DMS 273 treated with DMSO at 0.1 percent for 48 hours (cell line): ENCODE measurements around the gene CDC6.

ENCODE experiments used
- DNase-seq: peaks from one replicate; lab custom pipeline; 2025; lab: John Stamatoyannopoulos, UW

The CDC6 gene

DNA sequence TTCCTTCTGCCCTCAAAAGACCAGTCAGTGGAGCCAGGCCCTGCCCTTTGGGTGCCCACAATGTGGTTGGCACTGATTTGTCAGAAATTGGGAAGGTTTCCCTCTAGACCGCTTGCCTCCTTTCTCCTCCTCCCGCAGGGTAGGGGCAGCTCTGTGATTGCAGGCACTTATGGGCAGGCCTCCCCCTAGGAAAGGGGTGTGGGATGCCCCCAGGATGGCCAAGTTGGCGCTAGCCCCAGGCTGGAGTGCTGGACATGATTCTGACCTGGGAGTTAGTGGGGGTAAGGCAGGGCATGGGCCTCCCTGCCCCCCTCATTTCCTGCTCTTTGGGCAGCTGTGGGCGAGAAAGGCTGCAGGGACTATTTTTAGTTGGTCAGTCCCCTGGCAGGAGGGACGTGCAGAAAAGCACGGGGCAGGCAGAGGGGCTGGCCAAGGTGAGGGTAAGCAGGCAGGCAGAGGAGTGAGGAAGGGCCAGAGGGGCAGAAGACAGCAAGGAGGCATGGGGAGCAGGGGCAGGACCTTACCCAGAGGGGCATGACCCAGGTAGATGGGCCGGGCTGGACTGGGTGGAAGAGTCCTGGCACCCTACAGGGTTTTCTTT is 24.6 kb downstream of the CDC6 start:
- no peak for DNase-seq

DNA sequence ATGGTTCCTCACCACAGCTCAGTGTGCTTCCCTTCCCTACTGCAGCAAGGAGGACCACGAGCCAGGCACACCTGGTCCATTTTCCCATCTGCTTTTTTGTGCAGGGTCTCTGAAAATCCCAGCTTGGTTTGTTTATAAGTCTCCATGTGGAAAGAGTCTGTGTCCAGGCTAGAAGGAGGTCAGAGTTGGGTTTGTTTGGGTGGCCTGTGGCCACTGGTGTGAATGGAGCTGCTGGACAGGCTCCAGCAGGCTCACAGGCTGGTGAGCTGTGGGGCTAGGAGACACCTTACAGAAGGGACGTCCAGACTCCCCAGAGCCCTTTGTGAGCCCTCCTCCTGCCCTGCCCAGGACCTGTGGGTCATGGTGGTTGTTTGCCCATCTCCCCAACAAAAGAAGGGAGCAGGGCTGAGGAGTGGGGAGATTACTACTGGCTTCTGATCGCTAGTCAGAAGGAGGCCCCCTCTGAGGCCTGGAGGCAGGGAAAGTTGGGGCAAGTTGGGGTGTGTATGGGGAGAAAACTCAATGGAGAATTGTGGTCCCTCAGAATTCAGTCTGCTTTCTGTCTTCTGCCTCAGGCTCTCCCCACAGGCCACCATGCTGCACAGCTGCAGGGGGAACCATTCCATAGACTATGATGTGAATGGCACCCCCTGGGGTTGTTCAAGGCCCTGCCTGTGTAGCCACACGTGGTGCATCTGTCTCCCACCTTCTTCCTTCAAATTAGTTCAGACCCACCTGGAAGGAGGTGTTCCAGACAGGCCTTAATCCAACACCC is 25.4 kb downstream of the CDC6 start:
- DNase-seq: no peak

DNA sequence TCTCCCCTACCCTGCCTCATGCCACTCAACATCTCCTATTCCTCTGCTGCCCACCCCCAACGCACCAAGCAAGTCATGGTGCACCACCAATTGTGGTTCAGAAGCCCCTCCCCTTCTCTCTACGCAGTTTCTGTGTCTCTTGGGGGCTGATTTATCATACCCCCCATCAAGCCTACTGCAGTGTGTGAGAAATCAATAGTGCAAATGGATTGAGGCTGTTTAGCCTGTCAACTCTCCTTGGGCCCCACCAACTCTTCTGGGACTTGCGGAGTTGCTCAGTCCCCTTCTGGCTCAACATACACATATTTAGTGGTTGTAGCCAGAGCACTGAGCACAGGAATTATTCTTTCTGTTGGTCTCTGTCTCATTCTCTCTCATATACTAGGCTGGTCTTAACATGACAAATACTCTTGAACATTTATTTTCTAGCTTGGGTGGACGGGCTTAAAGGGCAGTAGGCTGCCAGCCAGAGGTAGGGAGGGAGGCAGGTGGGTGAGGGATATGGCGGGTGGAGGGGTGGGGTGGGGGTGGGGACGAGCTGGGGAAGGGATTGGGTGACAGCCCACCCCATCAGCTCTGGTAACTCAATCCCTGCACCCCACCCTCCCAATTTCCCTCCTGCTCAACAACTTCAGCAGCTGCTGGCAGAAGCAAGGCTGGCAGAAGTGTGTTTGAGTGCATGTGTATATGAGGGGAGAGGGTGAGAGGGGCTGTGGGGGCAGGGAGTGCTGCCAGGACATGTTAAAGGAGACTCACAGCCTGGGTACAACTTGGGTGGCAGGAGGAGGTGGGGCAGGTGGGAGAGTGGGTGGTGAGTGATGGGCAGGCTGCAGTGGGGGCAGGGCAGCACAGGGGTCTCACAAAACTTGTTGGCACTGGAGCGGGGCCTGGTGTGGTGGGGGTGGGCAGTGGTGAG is 26.2 kb downstream of the CDC6 start:
- DNase-seq: peak; percentile 61

DNA sequence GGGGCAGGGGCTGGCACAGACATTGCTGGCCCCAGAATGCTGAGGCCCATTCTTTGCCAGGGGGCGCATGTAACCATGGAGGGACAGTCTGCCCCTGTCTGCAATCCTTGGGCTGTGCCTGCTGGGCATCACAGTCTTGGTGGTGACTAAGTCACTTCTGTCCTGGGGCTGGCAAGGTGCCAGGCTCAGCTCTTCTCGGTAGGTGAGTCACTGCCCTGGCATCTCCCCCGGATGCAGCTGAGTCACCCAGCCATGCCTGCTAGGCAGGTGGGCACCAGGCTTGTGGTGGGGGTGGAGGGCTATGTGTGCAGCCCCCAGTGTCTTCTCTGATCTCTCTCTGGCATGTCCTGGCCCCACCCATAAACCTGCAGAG is 26.9 kb downstream of the CDC6 start:
- DNase-seq: peak; percentile 63

DNA sequence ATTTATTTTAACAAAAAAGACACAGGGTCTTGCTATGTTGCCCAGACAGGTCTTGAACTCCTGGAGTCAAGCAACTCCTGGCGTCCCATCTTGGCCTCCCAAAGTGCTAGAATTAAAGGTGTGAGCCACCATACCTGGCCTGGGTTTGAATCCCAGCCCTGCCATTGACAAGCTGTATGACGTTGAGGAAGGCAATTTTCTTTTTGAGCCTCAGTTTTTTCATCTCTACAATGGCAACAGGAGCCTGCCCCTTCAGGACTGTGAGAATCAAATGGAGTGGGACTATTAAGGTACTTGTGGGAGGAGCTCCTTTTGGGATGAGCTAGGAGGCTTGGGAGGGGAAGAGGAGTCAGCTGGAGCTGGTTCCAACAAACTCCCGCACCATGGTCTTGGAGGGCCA is 27.5 kb downstream of the CDC6 start:
- DNase-seq: no peak

DNA sequence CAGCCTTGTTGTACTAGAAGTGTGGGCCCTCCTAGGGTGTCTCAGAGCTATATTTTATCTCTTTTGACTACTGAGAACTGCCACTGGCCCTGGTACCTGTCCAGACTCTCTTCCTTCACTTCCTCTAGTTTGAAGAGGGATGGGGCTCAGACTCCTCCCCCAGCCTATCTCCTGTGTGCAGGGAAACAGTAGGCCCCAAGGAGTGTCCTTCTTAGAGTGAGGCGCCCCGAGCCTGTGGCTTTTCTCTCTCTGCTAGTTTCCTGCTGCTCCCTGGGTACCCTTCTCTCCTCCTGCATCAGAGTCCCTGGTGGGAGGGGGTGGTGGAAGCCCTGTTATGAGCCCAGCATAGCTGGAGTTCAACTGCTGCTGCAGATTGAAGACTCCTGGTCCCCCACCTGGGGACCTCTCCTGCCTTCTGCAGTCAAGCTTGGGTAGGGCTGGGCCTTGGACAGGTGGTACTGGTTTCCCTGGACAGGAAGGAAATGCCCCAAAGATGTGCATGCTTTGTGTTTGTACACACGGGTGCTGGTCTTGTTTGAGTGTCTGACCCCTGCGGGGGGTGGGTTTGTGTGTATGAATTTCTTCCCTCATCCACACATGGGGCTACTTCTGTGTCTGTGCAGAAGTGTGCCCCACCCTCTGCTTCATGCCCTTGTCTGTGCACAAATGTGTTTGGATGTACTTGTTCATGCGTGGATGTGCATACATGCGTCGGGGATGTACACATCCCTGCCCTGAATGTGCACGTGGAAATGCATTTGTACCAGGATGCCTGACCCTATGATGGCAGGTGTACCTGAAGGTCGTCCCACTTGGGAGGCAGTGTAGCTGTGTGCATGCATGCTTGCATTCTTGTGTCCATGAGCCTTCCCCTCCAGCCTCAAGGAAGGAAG is 28.2 kb downstream of the CDC6 start:
- DNase-seq: no peak

DNA sequence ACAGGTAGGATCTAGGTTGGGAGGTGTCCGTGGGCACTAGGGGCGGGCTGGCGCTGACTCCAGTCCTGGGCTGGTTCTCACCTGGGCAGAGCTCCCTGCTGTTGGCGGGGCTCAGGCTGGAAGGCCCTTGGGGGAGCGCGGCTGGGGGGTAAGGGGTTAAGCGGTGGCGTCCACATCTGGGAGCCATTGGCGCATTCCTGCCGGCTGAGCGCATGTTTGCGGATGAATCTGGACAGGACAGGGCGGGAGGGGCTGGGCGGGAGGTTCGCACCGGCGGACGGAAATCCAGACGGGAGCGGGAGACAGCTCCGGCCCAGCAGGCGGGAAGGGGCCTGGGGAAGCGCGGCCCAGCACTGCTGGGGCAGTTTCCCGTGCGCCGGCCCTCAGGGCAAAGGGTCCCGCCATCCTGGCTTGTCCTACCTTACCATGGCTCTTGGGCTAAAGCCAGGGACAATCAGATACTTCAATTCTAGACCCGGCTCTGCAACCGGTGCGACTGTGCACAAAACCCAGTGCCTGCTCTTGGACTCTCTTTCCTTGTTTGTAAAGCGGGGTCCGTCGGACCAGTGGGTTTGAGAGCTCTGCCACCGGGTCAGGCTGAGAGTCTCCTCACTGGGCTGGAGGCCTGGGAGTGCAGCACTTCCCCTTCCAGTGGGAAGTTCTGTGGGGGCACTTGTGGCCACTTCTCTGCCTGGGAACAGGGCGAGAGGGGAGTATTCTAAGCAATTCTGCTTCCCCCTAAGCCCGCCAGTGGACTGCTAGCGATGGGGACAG is 29.1 kb downstream of the CDC6 start:
- no peak for DNase-seq

DNA sequence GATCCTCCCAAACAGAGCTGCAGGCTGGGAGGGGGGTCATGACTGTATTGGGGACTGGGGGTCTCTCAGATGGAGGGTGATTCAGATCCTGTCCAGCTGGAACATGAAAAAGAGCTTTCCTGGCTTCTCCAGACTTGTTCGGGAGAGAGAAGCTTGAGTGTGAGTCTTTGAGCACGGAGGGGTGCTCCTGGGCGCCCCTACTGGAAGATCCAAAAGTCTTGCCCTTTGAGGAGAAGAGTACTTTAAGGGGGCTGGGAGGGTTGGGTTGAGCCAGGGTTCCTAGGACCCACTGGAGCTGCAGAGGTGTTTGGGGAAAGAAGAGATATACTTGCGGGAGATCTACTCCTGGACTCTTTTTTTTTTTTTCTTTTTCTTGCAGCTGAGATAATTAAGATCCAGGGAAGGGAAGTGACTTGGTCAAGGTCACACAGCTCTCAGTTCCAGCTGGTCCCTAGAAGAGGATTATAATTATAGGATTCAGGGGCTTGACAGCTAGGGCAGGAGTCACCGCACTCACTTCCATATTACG is 29.7 kb downstream of the CDC6 start:
- DNase-seq: peak; percentile 53

DNA sequence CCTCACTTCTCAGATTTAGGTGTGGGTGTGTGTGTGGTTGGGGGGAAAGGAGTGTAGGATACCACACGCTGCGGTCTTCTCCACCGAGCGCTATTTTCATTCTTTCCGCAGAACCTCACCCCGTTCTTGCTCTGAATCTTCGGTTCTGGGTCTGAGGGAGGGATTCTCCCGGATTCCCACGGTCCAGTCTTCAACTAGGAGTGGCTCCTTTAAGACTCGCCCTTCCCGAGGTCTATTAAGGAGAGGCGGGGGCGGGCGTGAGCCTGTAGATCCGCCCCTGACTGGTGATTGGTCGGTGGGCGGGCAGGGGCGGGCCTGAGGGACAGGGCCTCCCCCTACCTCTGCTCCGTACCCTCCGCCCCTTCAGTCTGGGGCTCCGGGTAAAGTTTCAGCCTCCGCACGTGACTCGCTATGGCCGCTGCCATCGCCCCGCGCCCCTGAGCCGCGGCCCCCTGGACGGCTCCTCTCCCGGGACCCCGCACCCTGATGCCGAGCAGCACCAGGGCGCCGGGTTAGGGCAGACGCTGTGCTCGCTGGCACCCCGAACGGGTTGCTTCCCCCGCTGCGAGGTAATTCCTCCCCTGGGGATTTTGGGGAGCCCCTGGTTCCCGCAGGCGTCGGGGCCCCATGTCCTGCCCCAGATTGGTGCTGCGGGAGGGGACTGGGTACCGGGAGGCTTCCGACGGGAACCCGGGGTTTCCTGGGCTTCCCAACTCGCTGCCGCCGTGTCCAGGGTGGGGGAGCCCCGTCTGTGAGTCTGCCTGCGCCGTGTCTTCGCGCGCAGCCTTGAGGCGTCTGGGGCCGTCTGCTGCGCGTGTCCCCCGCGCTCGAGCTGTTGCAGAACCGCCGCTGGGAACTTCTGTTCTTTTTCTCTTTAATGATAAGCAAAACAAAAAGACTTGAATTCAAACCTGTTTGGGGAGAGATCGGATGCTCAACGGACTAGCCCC is 30.5 kb downstream of the CDC6 start:
- DNase-seq: peak; percentile 89

DNA sequence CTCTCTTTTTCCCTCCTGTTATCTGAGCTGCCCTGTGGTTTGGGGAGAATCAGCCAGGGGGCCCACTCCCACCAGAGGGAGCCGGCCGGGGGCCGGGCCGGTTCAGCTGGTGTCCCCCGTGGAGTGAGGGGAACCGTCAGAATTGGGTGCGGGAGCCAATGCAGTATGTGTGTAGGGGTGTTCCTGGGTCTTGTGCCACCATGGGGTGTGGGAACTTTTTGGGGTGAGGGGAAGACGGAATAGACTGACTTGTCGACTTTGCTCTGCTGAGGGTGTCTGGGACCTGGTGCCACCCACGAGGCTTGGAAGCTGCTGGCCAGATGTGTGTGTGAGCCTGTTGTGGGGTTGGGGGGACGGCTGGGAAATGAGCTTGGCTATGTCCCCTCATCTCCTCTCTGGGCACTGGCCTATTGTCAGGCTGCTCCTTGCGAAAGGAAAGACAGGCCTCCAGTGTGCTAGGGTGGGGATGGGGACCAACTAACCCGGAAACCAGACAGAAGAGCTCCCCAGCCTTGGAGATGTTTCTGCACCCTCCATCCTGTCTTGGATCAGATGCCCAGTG is 31.2 kb downstream of the CDC6 start:
- no peak for DNase-seq

DNA sequence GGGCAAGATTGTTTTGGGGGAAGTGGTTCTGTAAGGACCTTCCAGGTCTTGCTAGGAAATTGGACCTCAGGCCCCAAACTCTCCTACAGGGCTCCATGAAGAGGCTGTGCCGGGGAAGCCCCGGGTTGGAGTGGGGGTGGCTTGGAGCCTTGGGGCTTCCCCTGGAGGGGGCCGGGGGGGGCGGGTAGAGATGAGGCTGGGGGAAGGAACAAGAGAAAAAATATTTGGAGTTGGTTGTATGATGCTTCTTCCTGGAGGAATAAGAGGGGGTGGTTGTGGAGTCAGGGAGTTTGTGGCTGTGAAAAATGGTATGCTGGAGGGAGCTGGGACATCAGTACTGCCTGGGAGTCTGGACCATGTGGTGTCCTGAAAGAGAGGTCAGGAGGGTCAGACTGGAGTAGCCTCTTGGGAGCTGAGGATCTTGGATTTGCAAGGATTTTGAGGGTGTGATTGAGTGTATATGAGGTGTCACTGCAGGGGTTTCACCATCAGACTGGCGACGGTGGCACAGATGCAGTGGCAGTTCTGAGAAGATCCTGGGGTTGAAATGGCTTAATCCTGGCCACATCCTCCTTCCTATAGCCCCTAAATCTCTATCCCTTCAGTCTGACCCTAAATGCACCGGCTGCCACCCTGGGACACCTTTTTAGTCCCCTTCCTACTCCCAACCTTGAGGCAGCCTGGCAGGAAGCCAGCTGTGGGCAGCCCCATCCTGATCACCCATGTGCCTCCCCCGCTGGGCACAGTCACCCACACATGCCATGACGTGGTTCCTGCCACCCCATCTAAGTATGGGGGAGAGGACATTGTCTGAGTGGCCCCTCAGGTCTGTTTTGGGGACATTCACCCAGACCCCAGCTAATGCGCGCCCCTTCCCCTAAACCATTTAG is 32.2 kb downstream of the CDC6 start:
- no peak for DNase-seq

DNA sequence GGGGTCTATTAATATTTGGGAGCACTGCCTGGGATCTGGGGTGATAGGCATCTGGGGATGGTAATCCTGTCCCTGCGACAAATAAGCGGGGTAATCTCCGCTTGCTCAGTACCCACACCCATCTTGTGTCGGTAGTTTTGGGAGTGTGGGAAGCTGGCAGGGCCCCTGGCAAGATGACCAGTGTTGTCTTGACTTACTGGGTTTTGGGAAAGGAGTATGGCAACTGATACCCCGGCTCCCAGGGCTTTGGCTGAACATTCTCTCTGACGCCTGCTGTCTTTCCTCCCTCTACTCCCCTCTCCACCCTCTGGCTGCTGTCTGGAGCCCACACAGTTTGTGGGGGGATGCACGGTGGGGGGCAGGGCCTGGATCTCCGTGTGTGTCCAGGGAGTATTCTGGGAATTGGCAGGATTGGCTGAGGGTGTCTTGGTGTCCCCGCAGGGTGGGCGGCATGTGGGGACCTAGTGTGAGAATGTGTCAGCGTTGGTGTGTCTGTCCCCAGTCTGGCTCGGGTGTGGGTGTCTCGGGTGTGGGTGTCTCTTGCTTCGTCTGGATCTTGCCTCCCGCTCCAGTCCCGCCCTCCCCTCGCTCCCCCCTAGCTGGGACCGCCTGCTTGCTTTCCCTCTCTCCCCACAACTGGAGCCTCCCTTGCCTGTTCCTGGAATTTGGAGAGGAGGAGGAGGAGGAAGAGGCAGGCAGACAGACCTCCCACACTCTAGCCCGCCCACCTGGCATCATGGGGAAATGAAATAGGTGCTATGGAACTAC is 33.3 kb downstream of the CDC6 start:
- no peak for DNase-seq

DNA sequence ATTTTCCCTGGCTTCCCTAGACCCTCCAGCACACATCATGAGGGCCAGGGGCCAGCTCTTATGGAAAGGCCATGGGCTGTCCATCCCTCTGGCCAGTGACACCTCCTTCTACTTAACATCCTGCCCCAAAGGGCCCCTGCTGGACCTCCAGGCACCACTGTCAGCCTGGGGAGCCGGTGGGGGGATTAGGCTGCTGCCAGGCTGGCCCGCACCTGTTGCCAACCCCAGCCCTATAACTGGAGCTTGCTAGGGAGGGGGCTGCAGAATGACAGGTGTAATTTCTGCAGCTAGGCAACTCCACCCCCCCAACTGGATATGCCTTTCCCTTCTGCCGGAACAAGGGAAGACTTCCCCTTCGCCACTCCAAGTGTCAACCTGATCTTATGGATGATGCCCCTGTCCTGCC is 33.8 kb downstream of the CDC6 start:
- DNase-seq: no peak

DNA sequence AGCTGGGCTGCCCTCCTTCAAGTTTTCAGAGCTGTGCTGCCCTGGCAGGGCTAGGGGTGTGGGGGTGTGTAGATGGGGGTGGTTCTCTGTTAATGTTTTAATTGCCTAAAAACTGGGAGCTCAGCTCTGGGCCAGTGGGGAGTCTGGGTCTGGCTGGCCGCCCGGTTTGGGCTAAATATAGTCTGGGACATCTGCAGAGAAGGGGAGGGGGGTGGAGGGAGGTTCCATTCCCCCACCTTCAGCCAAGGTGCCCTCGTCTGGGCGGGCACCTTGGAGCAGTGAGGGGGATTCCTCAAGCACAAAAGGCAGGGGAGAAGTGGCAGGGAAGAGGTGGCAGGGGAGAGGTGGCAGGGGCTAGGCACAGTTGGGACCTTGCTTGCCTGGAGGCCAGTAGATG is 34.3 kb downstream of the CDC6 start:
- peak; percentile 49 for DNase-seq

DNA sequence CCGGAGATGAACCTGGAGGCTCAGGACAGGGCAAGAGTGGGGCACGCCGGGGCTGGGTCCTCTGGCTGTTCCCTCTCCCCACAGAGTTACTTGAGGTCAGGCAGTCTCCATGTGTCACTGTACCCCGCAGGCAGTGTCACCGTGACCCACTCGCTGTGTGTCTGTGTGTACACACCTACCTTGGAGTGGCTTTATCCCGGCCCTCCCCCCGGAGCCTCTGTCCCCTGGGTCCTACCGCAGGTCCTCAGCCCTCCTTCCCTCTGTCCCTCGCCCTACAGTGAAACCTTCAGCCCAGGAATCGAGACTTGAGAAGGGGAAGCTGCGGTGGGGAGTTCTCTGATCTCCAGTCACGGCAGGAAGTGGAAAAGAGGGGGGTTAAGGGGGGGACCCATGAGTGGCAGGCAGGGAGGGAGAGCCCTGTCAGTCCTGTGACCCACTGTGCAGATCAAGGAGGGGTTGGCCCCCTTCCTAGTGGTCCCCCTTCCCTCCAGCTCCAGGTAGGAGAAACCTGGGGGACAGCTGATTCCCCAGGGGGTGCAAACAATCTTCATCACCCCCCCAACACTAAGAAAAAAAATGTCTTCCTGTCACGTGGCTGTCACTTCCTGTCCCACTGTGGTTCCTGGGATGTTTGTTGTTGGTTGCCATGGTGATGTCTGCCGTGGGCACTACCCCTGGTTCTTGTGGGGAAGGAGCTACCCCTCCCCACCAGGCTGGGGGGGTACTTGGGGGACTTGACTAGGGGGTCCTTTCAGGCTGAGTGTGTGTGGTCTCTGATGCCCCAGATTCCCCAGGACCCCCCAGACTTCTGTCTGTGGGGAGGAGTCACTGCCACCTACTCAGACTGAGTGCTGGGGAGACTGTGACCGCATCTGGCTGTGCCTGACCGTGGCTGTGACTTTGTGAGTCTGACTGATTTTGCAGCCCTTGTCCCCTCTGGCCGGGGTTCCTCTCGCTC is 35.0 kb downstream of the CDC6 start:
- DNase-seq: no peak
